ENCODE data around the gene NYAP1. TPM values are rescaled to one million over a fixed set of nuclear protein-coding genes. Genes with fewer than 3 reads are reported as not detected.
"Not testable (repeated sequence)": the region's sequence is repeated elsewhere in the genome, so short reads cannot be mapped to it uniquely, and the experiment has no call there.

NYAP1 gene
- total RNA-seq, 1 donor from 2014 or later: 0.95 TPM

- no peak for DNase-seq (ENCODE audit: low spot score)
- TF ChIP-seq, protein P1, sequence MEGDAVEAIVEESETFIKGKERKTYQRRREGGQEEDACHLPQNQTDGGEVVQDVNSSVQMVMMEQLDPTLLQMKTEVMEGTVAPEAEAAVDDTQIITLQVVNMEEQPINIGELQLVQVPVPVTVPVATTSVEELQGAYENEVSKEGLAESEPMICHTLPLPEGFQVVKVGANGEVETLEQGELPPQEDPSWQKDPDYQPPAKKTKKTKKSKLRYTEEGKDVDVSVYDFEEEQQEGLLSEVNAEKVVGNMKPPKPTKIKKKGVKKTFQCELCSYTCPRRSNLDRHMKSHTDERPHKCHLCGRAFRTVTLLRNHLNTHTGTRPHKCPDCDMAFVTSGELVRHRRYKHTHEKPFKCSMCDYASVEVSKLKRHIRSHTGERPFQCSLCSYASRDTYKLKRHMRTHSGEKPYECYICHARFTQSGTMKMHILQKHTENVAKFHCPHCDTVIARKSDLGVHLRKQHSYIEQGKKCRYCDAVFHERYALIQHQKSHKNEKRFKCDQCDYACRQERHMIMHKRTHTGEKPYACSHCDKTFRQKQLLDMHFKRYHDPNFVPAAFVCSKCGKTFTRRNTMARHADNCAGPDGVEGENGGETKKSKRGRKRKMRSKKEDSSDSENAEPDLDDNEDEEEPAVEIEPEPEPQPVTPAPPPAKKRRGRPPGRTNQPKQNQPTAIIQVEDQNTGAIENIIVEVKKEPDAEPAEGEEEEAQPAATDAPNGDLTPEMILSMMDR (IDR thresholded peaks at IDR 0.05): no peak
- H3K4me3 Mint-ChIP-seq (ENCODE audit: unreplicated experiment): no peak overlapping the region
- peaks cover 3% of the 10 kb centered on the region for H3K27me3 Mint-ChIP-seq (ENCODE audit: low read depth)
- H3K4me1 Mint-ChIP-seq (ENCODE audit: low read depth): no peaks in the 10 kb centered on the region
- H3K27ac Mint-ChIP-seq (ENCODE audit: unreplicated experiment): no peak overlapping the region
- no peaks in the 10 kb centered on the region for H3K9me3 Mint-ChIP-seq (ENCODE audit: low read depth)
- H3K36me3 Mint-ChIP-seq (ENCODE audit: low read depth): no peaks in the 10 kb centered on the region
Observed at GRCh38 chr7:100491192-100491578, 7.5 kb downstream of the NYAP1 start.

GRCh38 chr7:100492738-100493475, 9.2 kb downstream of the NYAP1 start:
- H3K4me3 Mint-ChIP-seq (ENCODE audit: unreplicated experiment): no peak overlapping the region

DNA sequence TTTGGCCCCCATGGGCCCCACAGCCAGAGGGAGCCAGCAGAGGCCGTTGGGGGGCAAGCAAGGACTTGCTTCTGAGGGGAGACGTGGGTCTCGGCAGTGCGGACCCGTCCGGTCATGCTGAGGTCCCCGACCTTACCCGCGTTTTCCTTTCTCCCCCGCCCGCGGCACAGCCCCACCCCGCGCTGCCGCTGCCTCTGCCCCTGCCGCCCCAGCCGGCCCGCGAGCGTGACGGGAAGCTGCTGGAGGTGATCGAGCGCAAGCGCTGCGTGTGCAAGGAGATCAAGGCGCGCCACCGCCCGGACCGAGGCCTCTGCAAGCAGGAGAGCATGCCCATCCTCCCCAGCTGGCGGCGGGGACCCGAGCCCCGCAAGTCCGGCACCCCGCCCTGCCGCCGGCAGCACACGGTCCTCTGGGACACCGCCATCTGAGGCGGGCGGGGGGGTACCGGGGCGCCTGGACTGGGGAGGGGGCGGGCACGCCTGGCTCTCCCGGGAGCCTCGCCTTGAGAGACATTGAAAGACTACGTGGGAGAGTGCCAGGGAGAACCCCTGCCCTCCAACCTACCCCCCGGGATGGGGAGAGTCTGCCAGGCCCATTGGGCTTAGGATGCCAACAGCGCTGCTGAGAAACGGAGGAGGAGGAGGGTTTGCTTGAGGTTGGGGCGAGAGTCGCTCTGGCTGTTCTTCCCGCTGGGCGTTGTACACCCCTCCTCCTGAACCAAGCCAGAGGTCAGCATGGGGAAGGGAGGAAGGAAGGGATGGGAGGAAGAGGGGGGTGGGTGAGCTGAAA, 9.9 kb downstream of the NYAP1 start:
- no peaks in the 10 kb centered on the region for H3K9me3 Mint-ChIP-seq (ENCODE audit: low read depth)
- H3K36me3 Mint-ChIP-seq (ENCODE audit: low read depth): no peaks in the 10 kb centered on the region
- TF ChIP-seq, protein P1 (IDR thresholded peaks at IDR 0.05): peak; percentile 27
- peaks cover 3% of the 10 kb centered on the region for H3K27me3 Mint-ChIP-seq (ENCODE audit: low read depth)
- no peaks in the 10 kb centered on the region for H3K4me1 Mint-ChIP-seq (ENCODE audit: low read depth)
- no peak overlapping the region for H3K27ac Mint-ChIP-seq (ENCODE audit: unreplicated experiment)
- DNase-seq (ENCODE audit: low spot score): no peak
- H3K4me3 Mint-ChIP-seq (ENCODE audit: unreplicated experiment): peak overlapping the region; percentile 6

More at GRCh38 chr7:100492738-100493475, 9.2 kb downstream of the NYAP1 start:
- TF ChIP-seq, protein P1 (IDR thresholded peaks at IDR 0.05): no peak
- Mint-ChIP-seq H3K27ac (ENCODE audit: unreplicated experiment) (no peak overlapping the region), H3K27me3 (ENCODE audit: low read depth) (peaks cover 3% of the 10 kb centered on the region), H3K9me3 (ENCODE audit: low read depth) (no peaks in the 10 kb centered on the region), H3K36me3 (ENCODE audit: low read depth) (no peaks in the 10 kb centered on the region), H3K4me1 (ENCODE audit: low read depth) (no peaks in the 10 kb centered on the region)
- no peak for DNase-seq (ENCODE audit: low spot score)

GRCh38 chr7:100496509-100496908, 12.8 kb downstream of the NYAP1 start:
- H3K36me3 Mint-ChIP-seq (ENCODE audit: low read depth): no peaks in the 10 kb centered on the region
- no peaks in the 10 kb centered on the region for H3K9me3 Mint-ChIP-seq (ENCODE audit: low read depth)
- TF ChIP-seq, protein P1 (IDR thresholded peaks at IDR 0.05): no peak
- no peak overlapping the region for H3K27ac Mint-ChIP-seq (ENCODE audit: unreplicated experiment)
- peaks cover 3% of the 10 kb centered on the region for H3K27me3 Mint-ChIP-seq (ENCODE audit: low read depth)
- no peaks in the 10 kb centered on the region for H3K4me1 Mint-ChIP-seq (ENCODE audit: low read depth)
- DNase-seq (ENCODE audit: low spot score): no peak
- H3K4me3 Mint-ChIP-seq (ENCODE audit: unreplicated experiment): no peak overlapping the region

GRCh38 chr7:100500743-100501142, 17.0 kb downstream of the NYAP1 start:
- H3K9me3 Mint-ChIP-seq (ENCODE audit: low read depth); H3K4me3 Mint-ChIP-seq (ENCODE audit: unreplicated experiment); H3K4me1 Mint-ChIP-seq (ENCODE audit: low read depth); H3K27me3 Mint-ChIP-seq (ENCODE audit: low read depth); DNase-seq (ENCODE audit: low spot score); H3K36me3 Mint-ChIP-seq (ENCODE audit: low read depth); H3K27ac Mint-ChIP-seq (ENCODE audit: unreplicated experiment): not testable (repeated sequence)

- DNase-seq (ENCODE audit: low spot score); H3K27ac Mint-ChIP-seq (ENCODE audit: unreplicated experiment); H3K4me1 Mint-ChIP-seq (ENCODE audit: low read depth); H3K9me3 Mint-ChIP-seq (ENCODE audit: low read depth); H3K4me3 Mint-ChIP-seq (ENCODE audit: unreplicated experiment); H3K27me3 Mint-ChIP-seq (ENCODE audit: low read depth); H3K36me3 Mint-ChIP-seq (ENCODE audit: low read depth): not testable (repeated sequence)
Observed at GRCh38 chr7:100504031-100504430, 20.3 kb downstream of the NYAP1 start.

Data from chondrocyte (in vitro differentiated cells).